K562 (cell line): ENCODE data around the gene SORCS2. TPM values are rescaled to one million over a fixed set of nuclear protein-coding genes. Genes with fewer than 3 reads are reported as not detected.

Experiments
- ATAC-seq: fragments of 200-7000 bp; cut with Tn5 transposase; 3 replicates; pipeline ENCODE4 v1.9.1; 2020; ENCODE audit warnings: moderate library complexity
- Bru-seq: library from RNA; stranded (reverse); fragments of 400-500 nt; gene quantifications from one replicate; lab custom pipeline; 2021; lab: Mats Ljungman, UMichigan
- BruChase-seq, 2 experiments: library from RNA; stranded (reverse); fragments of 400-500 nt; gene quantifications; one replicate each; lab custom pipeline; 2021; lab: Mats Ljungman, UMichigan
- BruUV-seq: library from RNA; stranded (reverse); fragments of 400-500 nt; replicated peaks from 2 replicates; lab custom pipeline; 2021; lab: Mats Ljungman, UMichigan
- CTCF ChIA-PET: fragments of 300-600 bp; formaldehyde crosslinking; extraction: SDS; loops from one replicate; lab custom pipeline; 2021; ENCODE audit warnings: low intra/inter-chr PET ratio; lab: Yijun Ruan, JAX
- POLR2A ChIA-PET: fragments of 300-600, 350-650 bp; sonication (Branson Sonifier 250); formaldehyde crosslinking; extraction: SDS; loops from one replicate; lab custom pipeline; 2021; ENCODE audit warnings: antibody characterized with exemption, inconsistent platforms; lab: Yijun Ruan, JAX
- DNase-seq, 4 experiments: peaks; one replicate each; pipeline versions ENCODE4 v3.0.0 to v3.0.0-alpha.2; 2011 to 2018; ENCODE audit warnings: low spot score in 3 of 4, mixed read lengths in 3 of 4; ENCODE audit errors: extremely low read depth in 1 of 4
- FAIRE-seq: peaks from 2 replicates; lab custom pipeline; 2011; peaks lifted over from hg19 to GRCh38; lab: Jason Lieb, UNC
- H2AFZ ChIP-seq: 2 replicates; pipeline ENCODE4 v1.6.0; 2011; ENCODE audit warnings: low read depth, low read length, control low read depth, inconsistent platforms
- H3K27ac ChIP-seq: fragments of 200-600 bp; 3 replicates; pipeline ENCODE4 v1.8.0; 2011; ENCODE audit warnings: low read depth, mild to moderate bottlenecking, control low read depth, inconsistent platforms, low read length, moderate library complexity, mixed read lengths; ENCODE audit errors: extremely low read depth
- H3K27me3 ChIP-seq, 2 experiments: fragments of 300-600 bp in 1 of 2; 2 replicates in 1 of 2; 3 replicates in 1 of 2; pipeline versions ENCODE4 v1.6.0 to v1.8.0; 2011; ENCODE audit warnings: inconsistent platforms in 2 of 2, low read length in 2 of 2, mild to moderate bottlenecking in 1 of 2, mixed read lengths in 1 of 2, moderate library complexity in 1 of 2; ENCODE audit not compliant: control insufficient read depth in 2 of 2, insufficient read depth in 2 of 2
- H3K36me3 ChIP-seq: fragments of 300-600 bp; 3 replicates; pipeline ENCODE4 v1.8.0; 2011; ENCODE audit warnings: mild to moderate bottlenecking, low read length, inconsistent platforms; ENCODE audit not compliant: control insufficient read depth, insufficient read depth
- H3K4me1 ChIP-seq, 2 experiments: fragments of 200-600 bp in 1 of 2; replicated peaks in 1 of 2; 2 replicates in 1 of 2; 3 replicates in 1 of 2; pipeline versions ENCODE4 v1.5.1 to v1.8.0; 2011; ENCODE audit warnings: inconsistent platforms in 2 of 2, low read length in 2 of 2, mild to moderate bottlenecking in 1 of 2, mixed read lengths in 1 of 2, moderate library complexity in 1 of 2; ENCODE audit not compliant: control insufficient read depth in 2 of 2, insufficient read depth in 2 of 2
- H3K4me2 ChIP-seq: 2 replicates; pipeline ENCODE4 v1.6.1; 2011; ENCODE audit warnings: low read length, control low read depth, inconsistent platforms, mixed read lengths; ENCODE audit not compliant: insufficient read depth
- H3K4me3 ChIP-seq: fragments of 200-600 bp; sonication (generic), shearing (Covaris generic); 2 replicates; pipeline ENCODE4 v1.5.1; 2016; ENCODE audit warnings: control low read depth, inconsistent platforms
- H3K79me2 ChIP-seq: fragments of 200-600 bp; 3 replicates; pipeline ENCODE4 v1.8.0; 2011; ENCODE audit warnings: low read length, inconsistent platforms; ENCODE audit not compliant: control insufficient read depth, insufficient read depth
- H3K9ac ChIP-seq, 2 experiments: 2 replicates each; pipeline versions ENCODE4 v1.6.0 to v1.6.1; 2011; ENCODE audit warnings: low read depth in 2 of 2, low read length in 2 of 2, control low read depth in 1 of 2, inconsistent platforms in 1 of 2, mild to moderate bottlenecking in 1 of 2, mixed read lengths in 1 of 2; ENCODE audit not compliant: insufficient read depth in 1 of 2
- H3K9me1 ChIP-seq: one replicate; pipeline ENCODE4 v1.6.0; 2011; ENCODE audit warnings: inconsistent platforms, mild to moderate bottlenecking, low read length, moderate library complexity; ENCODE audit not compliant: control insufficient read depth, insufficient read depth
- H3K9me3 ChIP-seq: replicated peaks from 2 replicates; pipeline ENCODE4 v1.5.1; 2011; ENCODE audit warnings: low read depth, low read length, inconsistent platforms; ENCODE audit not compliant: control insufficient read depth, insufficient read depth
- H4K20me1 ChIP-seq: replicated peaks from 2 replicates; pipeline ENCODE4 v1.6.1; 2011; ENCODE audit warnings: low read length, inconsistent platforms, mixed read lengths; ENCODE audit not compliant: control insufficient read depth, insufficient read depth
- CTCF ChIP-seq, 3 experiments: IDR thresholded peaks in 2 of 3; conservative IDR thresholded peaks in 1 of 3; 2 replicates each; pipeline ENCODE4 v1.5.1; 2011 to 2012; ENCODE audit warnings: low read length in 3 of 3, mild to moderate bottlenecking in 3 of 3, control low read depth in 2 of 3, improper control_type of control experiment in 1 of 3, inconsistent platforms in 1 of 3, low read depth in 1 of 3, mixed read lengths in 1 of 3, moderate library complexity in 1 of 3; ENCODE audit not compliant: insufficient read depth in 2 of 3
- RB1 ChIP-seq: fragments of 450-650 bp; IDR thresholded peaks from 2 replicates; pipeline ENCODE4 v1.6.1; 2017; ENCODE audit warnings: low read depth, mild to moderate bottlenecking
- REST ChIP-seq, 2 experiments: fragments of 450-650 bp; formaldehyde crosslinking in 1 of 2; IDR thresholded peaks; 2 replicates each; pipeline versions ENCODE4 v1.4.0 to v1.6.1; 2014 to 2020; ENCODE audit warnings: mild to moderate bottlenecking in 2 of 2, borderline replicate concordance in 1 of 2, low read depth in 1 of 2
- SMC3 ChIP-seq: conservative IDR thresholded peaks from 2 replicates; pipeline ENCODE4 v1.6.1; 2011; ENCODE audit warnings: low read depth, low read length, improper control_type of control experiment; ENCODE audit not compliant: insufficient read depth
- WGBS: fragments of 100-300 bp; shearing (Covaris generic); methylation state at CpG from one replicate; pipeline ENCODE4 v1.1.6; 2016; ENCODE audit warnings: low coverage, mixed read lengths; ENCODE audit not compliant: insufficient coverage; ENCODE audit errors: missing lambda C conversion rate; 5-methylcytosine and 5-hydroxymethylcytosine counted together
- in situ Hi-C: fragments of 300-500 bp; cut with MboI; formaldehyde crosslinking; loops from 4 replicates; pipeline ENCODE4 v1.15.0; 2018; ENCODE audit warnings: inconsistent platforms, mixed read lengths
- intact Hi-C: fragments of 100-400 bp; cut with micrococcal nuclease; formaldehyde crosslinking; loops from 2 replicates; pipeline ENCODE4 v1.14.2; 2022
- long read RNA-seq, 3 experiments: library from polyadenylated mRNA in 2 of 3; library from RNA in 1 of 3; unstranded in 2 of 3; stranded (forward) in 1 of 3; transcript quantifications; one replicate each; pipeline ENCODE4 v2.0.0, GENCODE V29; 2019 to 2022
- polyA minus RNA-seq, 3 experiments: library from RNA; depleted of rRNA, polyadenylated mRNA; stranded (reverse); fragments of >200 nt; gene quantifications; 2 replicates each; pipeline ENCODE4 v1.2.3, GENCODE V29; 2011
- polyA plus RNA-seq, 8 experiments: library from polyadenylated mRNA; depleted of rRNA in 4 of 8; stranded (reverse) in 5 of 8; unstranded in 3 of 8; fragments of >200 nt; fragmentation: Nextera tagmentation in 2 of 8; fragmentation: Illumina TruSeq in 1 of 8; extraction: Ambion mirVana in 2 of 8; extraction: Trizol in 1 of 8; gene quantifications; 2 replicates each; pipeline versions ENCODE4 v1.2.1 to v1.2.3, GENCODE V29; 2011 to 2014; ENCODE audit warnings: inconsistent platforms in 1 of 8, missing spikeins in 1 of 8
- total RNA-seq, 7 experiments: library from RNA; depleted of rRNA in 6 of 7; stranded (reverse); fragments of >200 nt in 6 of 7; fragmentation: Illumina TruSeq in 2 of 7; extraction: Trizol in 2 of 7; gene quantifications; 2 replicates each; pipeline versions ENCODE4 v1.2.1 to v1.2.3, GENCODE V29; 2011 to 2021; ENCODE audit warnings: low replicate concordance in 1 of 7

The SORCS2 gene
- total RNA-seq (2011; cell fraction: chromatin; rRNA removed; ENCODE audit: low replicate concordance) = not detected in 2 replicates
- not detected in 2 replicates for total RNA-seq (2011; cell fraction: nucleolus; rRNA removed)
- not detected in 2 replicates for total RNA-seq (2011; cell fraction: nucleoplasm; rRNA removed)
- total RNA-seq (2014; rRNA removed) (not detected in 2 replicates), total RNA-seq (2014; rRNA removed; fragmentation: Illumina TruSeq; extraction: Trizol) (not detected in 2 replicates), total RNA-seq (2015; rRNA removed; fragmentation: Illumina TruSeq; extraction: Trizol) (not detected in 2 replicates), total RNA-seq (2021) (0.04 TPM in 1 of 2 replicates, not detected in the other), polyA plus RNA-seq (2011; rRNA removed) (not detected in 2 replicates), polyA plus RNA-seq (2014; fragmentation: Illumina TruSeq; extraction: Trizol) (not detected in 2 replicates), polyA plus RNA-seq (2014; fragmentation: Nextera tagmentation; extraction: Ambion mirVana) (not detected), polyA plus RNA-seq (2014; rRNA removed) (not detected in 2 replicates), polyA minus RNA-seq (2011; rRNA and poly(A)+ RNA removed) (not detected in 2 replicates), Bru-seq, nascent RNA (percentile 4 among the genes with signal in this experiment), BruChase-seq, experiment 1, labeled RNA remaining after a 2-hour chase (percentile 4 among the genes with signal in this experiment), BruChase-seq, experiment 2, labeled RNA remaining after a 6-hour chase (percentile 5 among the genes with signal in this experiment)
- 0.03 TPM in 1 of 2 replicates, not detected in the other for polyA plus RNA-seq (2011; cell fraction: cytosol; rRNA removed)
- polyA plus RNA-seq (2011; cell fraction: nucleus; rRNA removed) = 0.18 TPM in 1 of 2 replicates, not detected in the other
- polyA plus RNA-seq (2012) = 0.11 TPM in 1 of 2 replicates, not detected in the other
- polyA minus RNA-seq (2011; cell fraction: cytosol; rRNA and poly(A)+ RNA removed) = not detected in 2 replicates
- not detected in 2 replicates for polyA minus RNA-seq (2011; cell fraction: nucleus; rRNA and poly(A)+ RNA removed)
- long read RNA-seq, experiment 1 = 0 reads
- long read RNA-seq, experiment 2 = 0 reads
- long read RNA-seq, experiment 3 = 0 reads

- FAIRE-seq (no peak), DNase-seq (peak; percentile 53 to 84 (median 78)), ATAC-seq (peak; percentile 93)
- intact Hi-C loops = loop anchor here (2.0 to 10.0 kb wide), 3 partner anchors 102 to 612 kb away; no protein-coding TSS in a partner anchor
- Histone ChIP-seq H3K4me3 (no peak within 1 kb of the TSS), H4K20me1 (peaks cover 17% of the 10 kb centered on the region; the same call in 1 of the 2 replicates), H3K27me3 (peaks cover 24 to 45% of the 10 kb centered on the region in 2 experiments; a peak in 4 of 5 replicates), H3K4me2 (no peak within 1 kb of the TSS), H2AFZ (no peak within 1 kb of the TSS), H3K4me1 (peaks cover 0 to 10% of the 10 kb centered on the region in 2 experiments; a peak in 2 of 5 replicates), H3K27ac (no peak within 1 kb of the TSS), H3K9ac (no peak within 1 kb of the TSS), H3K79me2 (no peaks in the 10 kb centered on the region), H3K9me1 (no peaks in the 10 kb centered on the region), H3K36me3 (no peaks in the 10 kb centered on the region), H3K9me3 (no peaks in the 10 kb centered on the region)
- ChIA-PET POLR2A (no interaction called here), CTCF (interaction anchor here (0.7 to 0.8 kb wide), 2 partner anchors 104 to 106 kb away, joined by 3 read pairs; no protein-coding TSS in a partner anchor)
- in situ Hi-C loops = no loop called here
- WGBS = 18% methylated on average over 21 of the region's 116 CpGs
- no TSS peak for BruUV-seq
- TF ChIP-seq REST (IDR thresholded peaks at IDR 0.05; ENCODE audit: borderline replicate concordance) = peak; percentile 62
- no peak for TF ChIP-seq REST (CRISPR knock-in tag; IDR thresholded peaks at IDR 0.05; ENCODE audit: low read depth)
- peak; percentile 73 for TF ChIP-seq RB1
- TF ChIP-seq CTCF (IDR thresholded peaks at IDR 0.05 in 2 of 3, conservative IDR thresholded peaks at IDR 0.05 in 1 of 3; ENCODE audit: insufficient read depth in 2 of 3, low read depth in 1 of 3, low read length in 3 of 3) = peak; percentile 32 to 68 (median 52); a peak in 3 of 6 replicates
- TF ChIP-seq SMC3 = peak; percentile 70; the same call in 1 of the 2 replicates
Observed at GRCh38 chr4:7192252-7193029, at the start of gene SORCS2. TSS of gene SORCS2 (plus strand) at chr4:7192538.
